ENCODE data around the gene TLK2. TPM values are rescaled to one million over a fixed set of nuclear protein-coding genes. Genes with fewer than 3 reads are reported as not detected.
"Not testable (repeated sequence)": the region's sequence is repeated elsewhere in the genome, so short reads cannot be mapped to it uniquely, and the experiment has no call there.

Gene TLK2
- total RNA-seq, 1 donor from 2014 or later, result 53.4 TPM

DNA sequence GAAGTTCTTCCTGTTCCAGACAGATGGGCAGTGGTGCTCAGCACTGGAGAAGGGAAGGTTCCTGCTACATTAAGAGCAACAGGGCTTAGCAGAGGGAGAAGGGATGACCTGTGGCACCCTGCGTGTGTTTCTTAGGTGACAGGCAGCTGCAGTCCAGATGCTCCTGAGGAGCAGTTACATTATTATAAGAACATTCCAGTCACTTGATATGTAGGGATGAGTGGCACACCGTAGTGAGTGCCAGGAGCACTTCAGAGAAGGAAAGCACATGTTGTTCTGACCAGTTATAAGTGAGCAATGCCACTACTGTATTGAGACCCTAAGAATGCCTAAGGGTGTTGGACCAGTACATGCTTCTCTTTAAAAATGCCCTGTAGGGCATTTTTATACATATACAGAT is 108.9 kb downstream of the TLK2 start:
- Mint-ChIP-seq H3K27ac (no peak overlapping the region), H3K36me3 (peaks cover 36% of the 10 kb centered on the region), H3K4me1 (ENCODE audit: unreplicated experiment) (no peaks in the 10 kb centered on the region), H3K27me3 (no peaks in the 10 kb centered on the region), H3K4me3 (no peak overlapping the region), H3K9me3 (no peaks in the 10 kb centered on the region)
- no peak for DNase-seq (ENCODE audit: extremely low spot score, unreplicated experiment)
- TF ChIP-seq, protein P1, sequence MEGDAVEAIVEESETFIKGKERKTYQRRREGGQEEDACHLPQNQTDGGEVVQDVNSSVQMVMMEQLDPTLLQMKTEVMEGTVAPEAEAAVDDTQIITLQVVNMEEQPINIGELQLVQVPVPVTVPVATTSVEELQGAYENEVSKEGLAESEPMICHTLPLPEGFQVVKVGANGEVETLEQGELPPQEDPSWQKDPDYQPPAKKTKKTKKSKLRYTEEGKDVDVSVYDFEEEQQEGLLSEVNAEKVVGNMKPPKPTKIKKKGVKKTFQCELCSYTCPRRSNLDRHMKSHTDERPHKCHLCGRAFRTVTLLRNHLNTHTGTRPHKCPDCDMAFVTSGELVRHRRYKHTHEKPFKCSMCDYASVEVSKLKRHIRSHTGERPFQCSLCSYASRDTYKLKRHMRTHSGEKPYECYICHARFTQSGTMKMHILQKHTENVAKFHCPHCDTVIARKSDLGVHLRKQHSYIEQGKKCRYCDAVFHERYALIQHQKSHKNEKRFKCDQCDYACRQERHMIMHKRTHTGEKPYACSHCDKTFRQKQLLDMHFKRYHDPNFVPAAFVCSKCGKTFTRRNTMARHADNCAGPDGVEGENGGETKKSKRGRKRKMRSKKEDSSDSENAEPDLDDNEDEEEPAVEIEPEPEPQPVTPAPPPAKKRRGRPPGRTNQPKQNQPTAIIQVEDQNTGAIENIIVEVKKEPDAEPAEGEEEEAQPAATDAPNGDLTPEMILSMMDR (conservative IDR thresholded peaks at IDR 0.05), result no peak

DNA sequence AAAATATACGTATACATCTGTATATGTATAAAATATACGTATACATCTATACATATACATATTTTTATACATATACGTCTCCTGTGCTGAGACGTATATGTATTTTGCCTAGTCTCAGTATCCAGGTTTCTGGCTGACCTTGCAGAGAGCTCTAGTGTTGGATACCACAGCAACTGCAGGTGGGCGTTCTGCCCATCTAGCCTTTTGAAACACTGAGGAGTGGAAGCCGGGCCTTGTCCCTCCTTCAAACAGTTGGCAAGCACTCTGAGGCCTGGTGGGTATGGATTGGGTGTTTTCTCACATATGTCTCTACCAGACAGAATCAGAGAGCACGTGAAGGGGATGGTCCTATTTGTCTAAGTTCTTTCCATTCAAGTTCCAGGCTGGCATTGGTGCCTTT is 109.5 kb downstream of the TLK2 start:
- H3K27me3 Mint-ChIP-seq, result no peaks in the 10 kb centered on the region
- peaks cover 34% of the 10 kb centered on the region for H3K36me3 Mint-ChIP-seq
- no peak for DNase-seq (ENCODE audit: extremely low spot score, unreplicated experiment)
- TF ChIP-seq, protein P1 (conservative IDR thresholded peaks at IDR 0.05), result no peak
- no peaks in the 10 kb centered on the region for H3K4me1 Mint-ChIP-seq (ENCODE audit: unreplicated experiment)
- H3K27ac Mint-ChIP-seq, result no peak overlapping the region
- H3K9me3 Mint-ChIP-seq, result no peaks in the 10 kb centered on the region
- no peak overlapping the region for H3K4me3 Mint-ChIP-seq

DNA sequence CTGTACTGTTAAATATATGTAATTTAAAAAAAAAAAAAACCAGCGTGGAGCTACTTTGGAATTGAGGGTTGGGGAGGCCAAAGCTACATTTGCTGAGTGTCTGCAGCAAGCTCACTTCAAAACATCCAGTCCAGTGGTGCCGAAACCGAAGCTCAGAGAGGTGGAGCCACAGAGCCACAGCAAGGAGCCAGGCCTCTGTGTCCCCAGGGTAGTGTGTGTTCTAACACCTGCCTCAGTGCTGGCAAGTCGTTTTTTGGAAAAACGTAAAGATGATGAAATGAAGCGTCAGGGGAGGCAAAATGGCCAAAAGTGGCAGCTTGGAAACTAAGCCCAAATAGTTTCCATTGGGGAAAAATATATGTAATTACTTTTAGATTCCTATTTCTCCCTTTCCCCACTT is 112.7 kb downstream of the TLK2 start:
- no peak for DNase-seq (ENCODE audit: extremely low spot score, unreplicated experiment)
- H3K4me1 Mint-ChIP-seq (ENCODE audit: unreplicated experiment), result no peaks in the 10 kb centered on the region
- H3K27ac Mint-ChIP-seq, result no peak overlapping the region
- TF ChIP-seq, protein P1 (conservative IDR thresholded peaks at IDR 0.05), result no peak
- no peaks in the 10 kb centered on the region for H3K27me3 Mint-ChIP-seq
- no peak overlapping the region for H3K4me3 Mint-ChIP-seq
- peaks cover 36% of the 10 kb centered on the region for H3K36me3 Mint-ChIP-seq
- no peaks in the 10 kb centered on the region for H3K9me3 Mint-ChIP-seq

DNA sequence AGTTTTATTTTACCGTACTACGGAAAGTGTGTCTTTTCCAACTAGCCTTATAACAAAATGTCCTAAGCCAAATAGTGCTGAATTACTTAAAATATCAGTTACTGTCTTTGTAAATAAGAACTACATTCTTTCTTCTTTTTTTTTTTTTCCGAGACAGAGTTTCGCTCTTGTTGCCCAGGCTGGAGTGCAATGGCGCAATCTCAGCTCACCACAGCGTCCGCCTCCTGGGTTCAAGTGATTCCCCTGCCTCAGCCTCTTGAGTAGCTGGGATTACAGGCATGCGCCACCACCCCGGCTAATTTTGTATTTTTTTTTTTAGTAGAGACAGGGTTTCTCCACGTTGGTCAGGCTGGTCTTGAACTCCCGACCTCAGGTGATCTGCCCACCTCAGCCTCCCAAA is 113.2 kb downstream of the TLK2 start:
- H3K4me3 Mint-ChIP-seq; H3K4me1 Mint-ChIP-seq (ENCODE audit: unreplicated experiment); DNase-seq (ENCODE audit: extremely low spot score, unreplicated experiment); H3K9me3 Mint-ChIP-seq; H3K27me3 Mint-ChIP-seq; H3K27ac Mint-ChIP-seq: not testable (repeated sequence)
- peaks cover 40% of the 10 kb centered on the region for H3K36me3 Mint-ChIP-seq

DNA sequence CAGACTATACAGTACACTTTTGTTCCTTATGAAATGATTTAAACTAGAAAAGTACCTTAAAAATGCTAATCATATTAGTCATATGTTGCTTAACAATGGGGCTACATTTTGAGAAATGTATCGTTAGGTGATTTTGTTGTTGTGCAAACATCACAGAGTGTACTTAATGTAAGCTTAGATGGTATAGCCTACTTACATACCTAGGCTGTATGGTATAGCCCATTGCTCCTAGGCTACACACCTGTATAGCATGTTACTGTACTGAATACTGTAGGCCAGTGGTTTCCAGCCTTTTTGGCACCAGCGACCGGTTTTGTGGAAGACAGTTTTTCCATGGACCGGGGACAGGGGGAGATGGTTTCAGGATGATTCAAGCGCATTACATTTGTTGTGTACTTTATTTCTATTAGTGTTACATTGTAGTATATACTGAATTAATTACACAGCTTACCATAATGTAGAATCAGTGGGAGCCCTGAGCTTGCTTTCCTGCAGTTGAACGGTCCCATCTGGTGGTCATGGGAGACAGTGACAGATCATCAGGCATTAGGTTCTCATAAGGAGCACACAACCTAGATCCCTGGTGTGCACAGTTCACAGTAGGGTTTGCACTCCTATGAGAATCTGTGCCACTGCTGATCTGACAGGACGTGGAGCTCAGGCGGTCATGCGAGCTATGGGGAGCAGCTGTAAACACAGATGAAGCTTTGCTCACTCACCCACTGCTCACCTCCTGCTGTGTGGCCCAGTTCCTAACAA is 113.9 kb downstream of the TLK2 start:
- Mint-ChIP-seq H3K9me3 (peaks cover 6% of the 10 kb centered on the region), H3K4me1 (ENCODE audit: unreplicated experiment) (no peaks in the 10 kb centered on the region), H3K36me3 (peaks cover 41% of the 10 kb centered on the region), H3K27me3 (no peaks in the 10 kb centered on the region), H3K27ac (no peak overlapping the region), H3K4me3 (no peak overlapping the region)
- DNase-seq (ENCODE audit: extremely low spot score, unreplicated experiment), result no peak
- TF ChIP-seq, protein P1 (conservative IDR thresholded peaks at IDR 0.05), result no peak

DNA sequence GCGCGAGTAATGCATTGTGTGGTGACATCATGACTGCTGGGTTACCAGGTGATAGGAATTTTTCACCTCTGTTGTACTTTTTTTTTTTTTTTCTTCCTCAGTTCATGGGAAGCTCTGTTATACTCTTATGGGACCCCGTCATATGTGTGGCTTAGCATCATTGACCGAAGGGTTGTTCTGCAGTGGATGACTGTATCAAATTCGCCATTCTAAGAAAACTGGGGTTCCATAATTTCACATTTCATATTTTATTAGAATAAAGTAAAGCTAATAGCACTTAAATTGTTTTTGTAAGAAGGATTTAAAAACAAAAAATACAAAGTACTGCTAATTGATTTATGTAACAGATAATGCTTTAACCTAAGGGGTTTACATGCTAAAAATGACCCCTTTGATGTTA is 116.9 kb downstream of the TLK2 start:
- Mint-ChIP-seq H3K27me3 (no peaks in the 10 kb centered on the region), H3K36me3 (peaks cover 55% of the 10 kb centered on the region), H3K9me3 (peaks cover 6% of the 10 kb centered on the region), H3K27ac (no peak overlapping the region), H3K4me1 (ENCODE audit: unreplicated experiment) (peaks cover 6% of the 10 kb centered on the region), H3K4me3 (no peak overlapping the region)
- DNase-seq (ENCODE audit: extremely low spot score, unreplicated experiment), result no peak
- TF ChIP-seq, protein P1 (conservative IDR thresholded peaks at IDR 0.05), result no peak

Data from type B pancreatic cell (in vitro differentiated cells).